Activated T-helper 1 cell treated with anti-CD3 and anti-CD28 coated beads, Interleukin-12 subunit alpha, Interleukin-12 subunit beta, Interleukin-2, Interleukin-4 antibody, amounts not matched to agents 30 ng/mL and 10 ng/mL and 1 ng/mL, durations not matched to agents 14 hours and 24 hours and 36 hours (primary cell): ENCODE results near the gene ARL17B. TPM values are rescaled to one million over a fixed set of nuclear protein-coding genes. Genes with fewer than 3 reads are reported as not detected.
"Not testable (repeated sequence)": the region's sequence is repeated elsewhere in the genome, so short reads cannot be mapped to it uniquely, and the experiment has no call there.

Experiments used
- DNase-seq: peaks from one replicate; pipeline ENCODE4 v3.0.0; 2021; ENCODE audit warnings: low spot score
- H3K27ac Mint-ChIP-seq: one replicate; pipeline ENCODE4 v1.8.0; 2021; ENCODE audit warnings: mild to moderate bottlenecking, mixed read lengths
- H3K27me3 Mint-ChIP-seq: one replicate; pipeline ENCODE4 v1.8.0; 2022; ENCODE audit warnings: mild to moderate bottlenecking, moderate library complexity, mixed read lengths; ENCODE audit not compliant: insufficient read depth
- H3K36me3 Mint-ChIP-seq: one replicate; pipeline ENCODE4 v1.8.0; 2021; ENCODE audit warnings: low read depth, mixed read lengths
- H3K4me1 Mint-ChIP-seq: one replicate; pipeline ENCODE4 v1.8.0; 2021; ENCODE audit warnings: low read depth, mixed read lengths
- H3K4me3 Mint-ChIP-seq: one replicate; pipeline ENCODE4 v1.8.0; 2021; ENCODE audit warnings: mild to moderate bottlenecking, moderate library complexity, mixed read lengths
- H3K9me3 Mint-ChIP-seq: one replicate; pipeline ENCODE4 v1.8.0; 2021; ENCODE audit warnings: mixed read lengths
- intact Hi-C: fragments of 100-400 bp; cut with micrococcal nuclease; formaldehyde crosslinking; loops from one replicate; pipeline ENCODE4 v1.15.1; 2024
- total RNA-seq: library from RNA; stranded (reverse); gene quantifications from 2 replicates; pipeline ENCODE4 v1.2.3, GENCODE V29; 2022

The ARL17B gene
- 16.3 and 18.8 TPM in 2 replicates for total RNA-seq

DNA sequence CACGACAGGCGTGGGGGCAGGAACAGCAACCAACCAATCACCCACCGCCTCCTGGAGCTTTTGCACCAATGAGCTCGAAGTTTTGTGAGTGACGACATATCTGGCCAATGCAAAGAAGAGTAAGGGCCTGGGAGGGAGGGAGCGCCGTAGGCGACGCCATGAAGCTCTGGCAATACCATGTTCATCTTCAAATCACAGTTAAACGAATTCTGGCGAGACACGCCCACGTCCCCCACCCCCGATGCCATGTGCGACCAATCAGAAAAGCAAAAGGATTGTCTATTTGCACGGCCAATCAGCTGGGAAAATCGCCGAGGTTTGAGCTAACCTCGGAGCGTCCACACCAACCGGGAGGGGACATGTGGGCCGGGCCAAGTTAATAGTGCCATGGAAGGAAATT, at the start of gene ARL17B:
Gene ARL17B, minus strand, starts transcription at position 12 of the 400 bp plus-strand sequence. CDS start 3,369 bp downstream, outside the sequence.
- intact Hi-C loops, H3K27ac Mint-ChIP-seq, H3K9me3 Mint-ChIP-seq, H3K36me3 Mint-ChIP-seq, H3K4me1 Mint-ChIP-seq, H3K27me3 Mint-ChIP-seq, H3K4me3 Mint-ChIP-seq: not testable (repeated sequence)
- peak; percentile 83 for DNase-seq

DNA sequence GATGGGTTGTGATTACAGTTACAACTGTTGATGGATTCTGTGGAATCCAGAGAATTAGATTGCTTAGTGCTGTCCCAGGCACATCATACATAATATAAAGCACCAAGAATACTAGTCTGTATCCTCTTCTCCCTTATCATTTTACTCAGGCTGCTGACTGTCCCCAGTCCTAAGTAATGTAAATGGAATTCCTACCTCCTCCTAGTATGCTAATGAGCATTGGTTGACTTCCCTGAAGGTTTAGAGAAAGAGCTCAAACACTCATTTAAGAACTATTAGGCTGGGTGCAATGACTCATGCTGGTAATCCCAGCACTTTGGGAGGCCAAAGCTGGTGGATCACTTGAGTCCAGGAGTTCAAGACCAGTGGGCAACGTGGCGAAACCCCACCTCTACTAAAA, 48.3 kb upstream of the ARL17B start:
- H3K4me3 Mint-ChIP-seq, H3K27ac Mint-ChIP-seq, H3K36me3 Mint-ChIP-seq, DNase-seq, intact Hi-C loops, H3K9me3 Mint-ChIP-seq, H3K27me3 Mint-ChIP-seq, H3K4me1 Mint-ChIP-seq: not testable (repeated sequence)

DNA sequence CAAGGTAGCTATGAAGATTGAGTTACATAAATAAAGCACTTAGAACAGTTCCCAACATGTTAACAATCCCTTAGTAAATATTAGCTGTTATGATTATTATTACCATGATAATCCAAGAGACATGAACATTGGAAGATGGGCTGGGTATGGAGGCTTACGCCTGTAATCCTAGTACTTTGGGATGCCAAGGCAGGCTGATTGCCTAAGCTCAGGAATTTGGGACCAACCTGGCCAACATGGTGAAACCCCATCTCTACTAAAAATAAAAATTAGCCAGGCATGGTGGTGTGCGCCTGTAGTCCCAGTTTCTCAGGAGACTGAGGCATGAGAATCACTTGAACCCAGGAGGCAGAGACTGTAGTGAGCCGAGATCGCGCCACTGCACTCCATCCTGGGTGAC, 45.6 kb upstream of the ARL17B start:
- H3K27me3 Mint-ChIP-seq, DNase-seq, H3K9me3 Mint-ChIP-seq, H3K4me1 Mint-ChIP-seq, H3K4me3 Mint-ChIP-seq, H3K36me3 Mint-ChIP-seq, H3K27ac Mint-ChIP-seq, intact Hi-C loops: not testable (repeated sequence)

DNA sequence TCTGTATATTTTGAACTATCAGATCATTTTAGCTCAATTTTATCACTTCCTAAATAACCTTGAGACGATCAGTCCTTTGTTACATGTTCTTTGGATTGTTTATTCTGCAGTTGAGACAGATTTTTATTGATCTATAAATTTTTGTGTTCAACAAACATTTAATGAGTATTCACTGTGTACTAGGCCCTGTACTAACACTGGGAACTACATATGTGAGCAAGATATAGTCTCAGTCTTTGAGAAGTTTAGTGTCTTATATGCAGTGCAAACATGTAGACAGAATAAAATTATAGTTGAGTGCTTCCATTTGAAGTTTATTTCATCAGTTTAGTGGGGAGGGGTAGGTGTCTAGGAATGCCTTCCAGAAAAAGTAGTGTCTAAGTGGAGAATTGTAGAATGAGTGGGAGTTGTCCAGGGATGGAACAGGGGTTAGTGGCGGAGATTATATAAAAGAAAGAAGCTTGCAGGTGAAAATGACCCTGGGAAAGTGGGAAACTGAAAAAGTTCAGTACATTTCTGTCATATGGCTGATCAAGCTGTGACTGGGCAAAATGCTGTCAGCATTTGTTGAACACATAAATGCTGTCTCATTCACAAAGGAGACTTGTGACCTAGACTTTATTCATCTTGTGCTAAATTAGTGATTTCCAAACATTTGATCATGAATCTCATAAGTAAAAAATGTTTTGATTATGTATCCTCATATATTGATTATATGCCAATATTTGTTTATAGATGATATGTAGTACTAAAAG, 39.6 kb upstream of the ARL17B start:
- H3K27ac Mint-ChIP-seq, DNase-seq, H3K27me3 Mint-ChIP-seq, H3K9me3 Mint-ChIP-seq, H3K4me1 Mint-ChIP-seq, H3K36me3 Mint-ChIP-seq, intact Hi-C loops, H3K4me3 Mint-ChIP-seq: not testable (repeated sequence)

DNA sequence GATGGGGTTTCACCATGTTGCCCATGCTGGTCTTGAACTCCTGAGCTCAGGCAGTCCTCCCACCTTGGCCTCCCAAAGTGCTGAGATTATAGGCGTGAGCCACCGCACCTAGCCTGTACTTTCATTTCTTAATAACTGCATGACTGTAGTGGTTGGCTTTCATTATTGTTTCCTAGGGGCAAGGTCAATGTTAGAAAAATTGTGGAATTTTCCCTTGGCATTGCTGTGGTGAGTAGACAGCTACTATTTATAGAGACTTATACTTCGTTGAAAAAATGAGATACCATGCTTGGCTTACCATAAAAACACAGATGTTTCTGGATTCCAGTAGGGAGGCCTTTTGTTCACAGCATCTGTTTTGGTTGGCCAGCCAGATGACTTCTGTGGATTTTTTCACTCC, 39.0 kb upstream of the ARL17B start:
- H3K27ac Mint-ChIP-seq, intact Hi-C loops, H3K27me3 Mint-ChIP-seq, H3K4me3 Mint-ChIP-seq, H3K36me3 Mint-ChIP-seq, DNase-seq, H3K4me1 Mint-ChIP-seq, H3K9me3 Mint-ChIP-seq: not testable (repeated sequence)

DNA sequence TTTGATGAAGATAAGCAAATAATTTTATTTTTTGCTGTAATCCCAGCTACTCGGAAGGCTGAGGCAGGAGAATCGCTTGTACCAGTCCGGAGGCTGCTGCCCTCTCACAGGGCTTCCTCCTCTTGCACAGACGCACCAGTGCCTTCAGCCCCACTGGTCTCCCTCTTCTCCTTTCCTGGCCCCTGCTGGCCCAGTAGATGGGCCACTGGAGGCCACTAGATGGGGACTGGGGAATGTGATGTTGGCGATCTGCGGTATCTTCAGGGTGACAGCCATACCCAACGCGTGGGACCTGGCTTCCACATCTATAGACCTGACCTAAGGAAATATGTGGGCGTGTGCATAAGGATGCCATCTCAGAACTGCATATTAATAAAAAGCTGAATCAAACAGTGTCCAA, 38.4 kb upstream of the ARL17B start:
- H3K9me3 Mint-ChIP-seq, H3K27me3 Mint-ChIP-seq, H3K36me3 Mint-ChIP-seq, H3K4me1 Mint-ChIP-seq, intact Hi-C loops, DNase-seq, H3K27ac Mint-ChIP-seq, H3K4me3 Mint-ChIP-seq: not testable (repeated sequence)

DNA sequence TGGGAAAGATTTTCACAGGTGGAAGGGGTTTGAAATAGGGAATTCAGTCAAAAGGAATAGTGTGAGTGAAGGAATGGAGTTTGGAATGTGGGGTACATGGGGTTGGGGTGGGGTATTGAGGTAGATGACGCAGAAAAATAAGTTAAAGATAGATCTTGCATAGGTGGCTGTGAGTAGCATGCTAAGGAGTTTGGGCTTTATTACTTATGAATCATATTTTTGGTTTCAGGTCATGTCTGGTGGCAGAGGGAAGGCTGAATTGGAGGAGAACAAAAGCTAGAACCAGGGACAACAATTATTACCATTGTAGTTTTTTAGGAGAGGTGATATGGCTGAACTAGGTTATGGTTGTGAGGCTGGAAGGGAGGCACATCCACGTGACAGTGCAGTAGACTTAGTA, 34.7 kb upstream of the ARL17B start:
- DNase-seq, H3K4me3 Mint-ChIP-seq, H3K9me3 Mint-ChIP-seq, H3K27ac Mint-ChIP-seq, H3K27me3 Mint-ChIP-seq, intact Hi-C loops, H3K36me3 Mint-ChIP-seq, H3K4me1 Mint-ChIP-seq: not testable (repeated sequence)

DNA sequence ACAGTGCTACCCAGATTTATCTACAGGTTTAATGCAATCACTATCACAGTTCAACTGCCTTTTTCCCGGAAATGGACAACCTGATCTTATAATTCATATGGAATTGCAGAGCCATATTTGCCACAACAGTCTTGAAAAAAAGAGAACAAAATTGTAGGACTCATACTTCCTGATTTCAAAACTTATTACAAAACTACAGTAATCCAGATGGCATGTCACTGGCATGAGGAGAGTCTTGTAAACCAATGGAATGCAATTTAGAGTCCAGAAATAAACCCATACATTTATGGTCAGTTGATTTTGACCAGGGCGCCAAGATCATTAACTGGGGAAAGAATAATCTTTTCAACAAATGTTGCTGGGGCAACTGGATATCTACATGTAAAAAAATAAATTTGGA, 32.1 kb upstream of the ARL17B start:
- H3K4me1 Mint-ChIP-seq, intact Hi-C loops, H3K9me3 Mint-ChIP-seq, H3K36me3 Mint-ChIP-seq, H3K27ac Mint-ChIP-seq, H3K4me3 Mint-ChIP-seq, DNase-seq, H3K27me3 Mint-ChIP-seq: not testable (repeated sequence)

DNA sequence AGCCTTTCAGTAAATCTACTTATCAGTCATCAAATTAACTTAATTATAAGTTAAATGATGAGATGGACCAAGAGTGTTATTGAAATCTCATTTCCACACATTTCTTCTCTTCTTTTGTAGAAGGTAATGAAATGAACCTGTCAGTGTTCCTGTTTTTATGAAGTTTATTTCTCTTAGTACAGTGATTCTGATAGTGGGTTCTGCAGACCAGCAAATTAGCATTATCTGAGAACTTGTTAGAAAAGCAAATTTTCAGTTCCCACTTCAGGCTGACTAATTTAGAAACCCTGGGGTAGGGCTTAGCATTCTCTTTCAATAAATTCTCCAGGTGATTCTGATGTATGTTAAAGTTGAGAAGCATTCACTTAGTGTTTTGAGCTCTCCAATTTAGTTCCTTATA, 23.9 kb upstream of the ARL17B start:
- intact Hi-C loops, H3K27ac Mint-ChIP-seq, DNase-seq, H3K4me3 Mint-ChIP-seq, H3K36me3 Mint-ChIP-seq, H3K27me3 Mint-ChIP-seq, H3K9me3 Mint-ChIP-seq, H3K4me1 Mint-ChIP-seq: not testable (repeated sequence)

DNA sequence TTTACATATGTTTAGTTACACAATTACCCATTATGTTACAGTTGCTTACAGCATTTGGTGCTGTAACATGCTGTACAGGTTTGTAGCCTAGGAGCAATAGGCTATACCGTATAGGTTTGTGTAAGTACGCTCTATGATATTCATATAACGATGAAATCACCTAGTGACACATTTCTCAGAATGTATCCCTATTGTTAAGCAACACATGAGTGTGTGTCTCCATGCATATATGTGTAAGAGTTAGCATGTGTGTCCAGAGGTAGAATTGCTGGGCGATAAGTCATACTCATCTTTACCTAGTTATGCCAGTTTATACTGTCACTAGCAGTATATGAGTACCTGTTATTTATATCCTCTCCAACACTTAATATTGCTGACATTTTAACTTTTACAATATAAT, 21.6 kb upstream of the ARL17B start:
- DNase-seq, H3K36me3 Mint-ChIP-seq, H3K9me3 Mint-ChIP-seq, H3K27me3 Mint-ChIP-seq, H3K4me3 Mint-ChIP-seq, H3K27ac Mint-ChIP-seq, H3K4me1 Mint-ChIP-seq, intact Hi-C loops: not testable (repeated sequence)

DNA sequence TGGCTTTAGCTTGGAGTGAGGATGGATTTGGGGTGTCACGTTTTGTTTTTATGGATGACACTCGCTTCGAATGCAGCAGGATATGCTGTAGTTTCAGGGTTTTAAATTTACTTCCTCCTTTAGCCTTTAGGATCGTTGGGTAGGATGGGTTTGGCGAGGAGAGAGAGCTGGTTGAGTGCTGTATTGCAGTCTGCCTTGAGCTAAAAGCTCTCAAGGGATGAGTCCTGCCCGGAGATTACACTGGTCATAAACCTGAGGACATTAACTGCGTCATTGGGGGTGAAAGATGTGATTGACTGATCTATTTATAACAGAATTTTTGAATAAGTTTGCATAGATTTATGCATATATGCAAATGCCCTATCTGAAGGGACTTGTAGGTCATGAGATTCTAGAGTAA, 11.9 kb upstream of the ARL17B start:
- H3K27ac Mint-ChIP-seq, H3K4me3 Mint-ChIP-seq, DNase-seq, intact Hi-C loops, H3K27me3 Mint-ChIP-seq, H3K36me3 Mint-ChIP-seq, H3K9me3 Mint-ChIP-seq, H3K4me1 Mint-ChIP-seq: not testable (repeated sequence)

DNA sequence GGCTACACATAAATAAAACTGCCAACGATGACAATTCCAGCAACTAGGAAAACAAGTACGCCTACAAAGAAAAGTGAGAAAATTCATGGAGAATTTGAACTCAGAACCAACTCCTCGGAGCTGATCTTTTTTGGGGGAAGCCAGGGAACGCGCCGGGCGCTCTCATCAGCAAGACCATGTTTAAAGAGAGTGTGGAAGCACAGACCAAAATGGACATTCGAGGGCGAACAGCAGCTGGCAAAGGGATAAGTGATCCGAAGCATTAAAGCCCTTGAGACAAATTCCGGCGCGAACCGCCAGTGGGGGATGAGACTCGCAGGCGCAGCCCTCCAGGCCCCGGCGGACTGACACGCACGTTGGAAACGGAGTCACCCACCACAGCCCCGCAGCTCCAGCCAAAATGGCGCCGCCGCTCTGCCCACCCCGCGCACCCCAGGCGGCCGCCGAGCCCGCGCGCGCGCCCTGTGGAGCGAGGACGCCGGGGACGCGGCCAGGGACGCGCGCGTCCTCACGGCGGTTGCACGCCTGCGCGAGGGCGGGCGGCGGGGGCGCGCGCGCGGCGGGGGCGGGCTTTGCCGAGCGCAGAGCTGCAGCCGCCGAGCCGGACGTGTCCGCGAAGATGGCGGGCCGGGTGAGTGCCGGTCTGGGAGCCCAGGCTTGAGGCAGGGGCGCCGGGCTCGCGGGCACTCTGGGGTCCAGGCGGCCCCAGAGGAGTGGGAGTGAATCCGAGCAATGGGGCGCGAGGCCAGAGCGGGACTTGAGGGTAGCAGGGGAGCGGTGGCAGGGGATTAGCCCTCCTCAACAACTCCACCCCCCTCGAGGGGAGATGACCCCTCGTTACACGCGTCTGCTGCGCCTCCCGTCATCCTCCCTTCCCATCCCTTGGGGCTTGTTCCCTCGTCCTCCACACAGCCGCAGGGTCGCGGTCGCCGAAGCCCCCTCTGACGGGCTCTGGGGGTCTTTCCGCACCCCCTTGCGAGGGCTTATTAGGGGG, 11.0 kb upstream of the ARL17B start:
- H3K36me3 Mint-ChIP-seq, H3K27ac Mint-ChIP-seq, H3K27me3 Mint-ChIP-seq, DNase-seq, H3K4me3 Mint-ChIP-seq, H3K9me3 Mint-ChIP-seq, H3K4me1 Mint-ChIP-seq, intact Hi-C loops: not testable (repeated sequence)

DNA sequence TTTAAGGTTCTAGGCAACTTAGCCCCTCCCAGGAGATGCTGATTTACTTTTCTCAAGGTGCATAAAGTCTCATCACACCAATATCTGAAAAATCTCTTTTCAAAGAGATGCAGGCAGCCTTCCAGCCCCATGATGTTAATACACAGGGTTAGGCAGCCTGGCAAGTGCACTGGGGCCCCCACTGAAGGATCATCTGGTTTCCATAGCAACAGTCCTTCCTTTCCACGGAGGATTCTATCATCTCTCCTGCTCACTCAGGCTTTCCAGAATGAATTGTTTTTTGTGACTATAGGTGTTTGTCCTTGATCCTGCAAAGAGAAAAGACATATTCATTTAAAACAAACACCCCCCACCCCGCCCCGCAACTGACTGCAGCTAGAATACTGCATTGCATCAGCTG, 6.0 kb upstream of the ARL17B start:
- H3K9me3 Mint-ChIP-seq, H3K36me3 Mint-ChIP-seq, H3K4me1 Mint-ChIP-seq, H3K27ac Mint-ChIP-seq, H3K27me3 Mint-ChIP-seq, H3K4me3 Mint-ChIP-seq, DNase-seq, intact Hi-C loops: not testable (repeated sequence)
